GM21390 (cell line): ENCODE results near the gene SLC6A16.
A peak's percentile ranks its signal among the peaks of the same experiment; 100 is the strongest.
"Not testable (repeated sequence)": the region's sequence is repeated elsewhere in the genome, so short reads cannot be mapped to it uniquely, and the experiment has no call there.

Source experiments
- ATAC-seq: cut with Tn5 transposase; IDR thresholded peaks from one replicate; pipeline ENCODE4 v1.9.1; 2021; ENCODE audit not compliant: unreplicated experiment

Gene SLC6A16

DNA sequence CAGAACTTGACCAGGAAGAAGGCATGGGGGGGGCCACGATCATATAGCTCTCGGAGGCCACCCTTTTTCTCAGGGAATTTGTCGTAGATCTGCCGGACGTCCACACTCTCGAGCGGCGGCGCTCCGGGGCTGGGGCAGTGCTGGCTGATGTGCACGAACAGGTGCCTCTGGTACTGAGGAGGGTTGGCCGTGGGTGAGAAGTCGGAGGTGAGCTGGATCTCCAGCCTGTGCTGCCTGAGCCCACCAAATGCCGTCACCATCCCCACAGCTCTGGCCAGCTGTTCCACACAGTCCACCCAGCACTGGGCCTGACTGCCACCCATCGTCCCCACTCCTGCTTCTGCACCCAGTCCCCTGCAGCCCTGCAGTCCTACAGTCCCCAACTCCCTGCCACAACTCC, 22.2 kb upstream of the SLC6A16 start:
- ATAC-seq, result no peak

DNA sequence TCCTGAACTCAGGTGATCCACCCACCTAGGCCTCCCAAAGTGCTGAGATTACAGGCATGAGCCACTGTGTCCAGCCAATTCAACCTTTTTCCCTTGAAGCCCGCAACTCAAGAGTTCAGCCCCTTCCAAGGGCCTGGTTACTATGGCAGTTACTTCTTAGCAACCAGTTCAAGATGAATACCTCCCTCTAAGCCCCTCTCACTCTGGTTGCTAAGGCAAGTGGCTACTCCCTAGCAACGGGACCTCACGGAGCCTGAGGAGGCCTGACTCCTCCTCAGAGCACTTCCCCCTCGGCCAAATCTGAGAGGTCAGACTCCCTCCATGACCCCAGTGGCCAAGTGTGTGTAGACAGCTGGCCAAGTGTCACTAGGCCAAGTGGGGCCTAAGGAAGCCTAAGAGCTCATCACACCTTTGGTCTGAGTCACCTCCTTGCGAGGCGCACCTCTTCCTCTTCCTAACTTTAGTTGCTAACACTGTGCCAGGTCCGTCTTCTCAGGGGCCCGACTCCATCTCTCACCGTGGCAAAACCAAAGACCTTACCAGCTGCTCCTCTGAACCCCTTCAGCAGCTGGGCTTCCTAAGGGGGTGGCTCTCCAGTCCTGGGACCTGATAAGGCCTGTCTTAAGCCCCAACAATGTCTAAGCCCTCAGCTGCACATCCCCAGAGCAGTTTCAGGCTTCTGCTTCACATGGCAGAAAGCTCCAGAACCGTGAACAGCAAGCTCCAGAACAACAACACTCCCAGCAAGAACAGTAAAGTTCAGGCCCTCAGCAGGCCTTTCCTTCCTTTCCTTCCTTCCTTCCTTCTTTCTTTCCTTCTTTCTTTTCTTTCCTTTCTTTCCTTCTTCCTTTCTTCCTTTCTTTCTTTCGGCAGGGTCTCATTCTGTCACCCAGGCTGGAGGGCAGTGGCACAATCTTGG, 19.8 kb upstream of the SLC6A16 start:
- no peak for ATAC-seq

DNA sequence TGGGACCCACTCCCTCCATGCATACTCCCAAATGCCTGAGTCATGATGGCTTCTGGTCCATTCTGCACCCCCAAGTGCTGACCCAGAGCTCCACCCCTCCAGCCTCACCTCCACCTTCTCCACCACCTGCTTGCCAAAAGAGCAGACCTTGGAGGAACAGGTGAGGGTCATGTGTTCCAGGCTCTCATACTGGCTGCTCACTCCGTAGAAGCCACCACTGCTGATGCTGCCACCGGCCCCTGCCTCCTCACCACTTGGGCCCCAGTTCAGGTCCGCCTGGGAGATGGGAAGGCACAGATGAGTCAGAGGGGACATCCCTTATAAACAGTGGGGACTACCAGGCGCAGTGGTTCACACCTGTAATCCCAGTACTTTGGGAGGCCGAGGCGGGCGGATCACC, 18.1 kb upstream of the SLC6A16 start:
- no peak for ATAC-seq

DNA sequence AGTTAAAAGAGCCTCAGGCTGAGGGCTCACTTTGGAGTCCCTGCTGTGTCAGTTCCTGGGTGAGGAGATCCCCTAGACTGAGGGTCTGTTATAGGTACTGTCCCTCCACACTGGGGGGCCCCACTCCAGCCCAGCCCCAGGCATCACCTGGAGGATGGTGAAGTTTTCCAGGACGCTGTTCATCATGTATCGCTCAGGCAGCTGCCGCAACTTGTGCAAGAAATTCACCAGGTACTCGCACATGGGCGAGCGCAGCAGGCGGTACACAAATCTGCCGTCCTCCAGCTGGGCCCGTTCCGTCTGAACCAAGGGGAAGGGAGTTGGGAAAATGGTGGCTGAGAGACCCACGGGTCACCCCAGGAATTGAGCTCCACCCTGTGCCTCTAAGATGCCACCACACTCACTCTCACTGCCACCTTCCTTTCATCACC, 17.3 kb upstream of the SLC6A16 start:
- ATAC-seq, result no peak

DNA sequence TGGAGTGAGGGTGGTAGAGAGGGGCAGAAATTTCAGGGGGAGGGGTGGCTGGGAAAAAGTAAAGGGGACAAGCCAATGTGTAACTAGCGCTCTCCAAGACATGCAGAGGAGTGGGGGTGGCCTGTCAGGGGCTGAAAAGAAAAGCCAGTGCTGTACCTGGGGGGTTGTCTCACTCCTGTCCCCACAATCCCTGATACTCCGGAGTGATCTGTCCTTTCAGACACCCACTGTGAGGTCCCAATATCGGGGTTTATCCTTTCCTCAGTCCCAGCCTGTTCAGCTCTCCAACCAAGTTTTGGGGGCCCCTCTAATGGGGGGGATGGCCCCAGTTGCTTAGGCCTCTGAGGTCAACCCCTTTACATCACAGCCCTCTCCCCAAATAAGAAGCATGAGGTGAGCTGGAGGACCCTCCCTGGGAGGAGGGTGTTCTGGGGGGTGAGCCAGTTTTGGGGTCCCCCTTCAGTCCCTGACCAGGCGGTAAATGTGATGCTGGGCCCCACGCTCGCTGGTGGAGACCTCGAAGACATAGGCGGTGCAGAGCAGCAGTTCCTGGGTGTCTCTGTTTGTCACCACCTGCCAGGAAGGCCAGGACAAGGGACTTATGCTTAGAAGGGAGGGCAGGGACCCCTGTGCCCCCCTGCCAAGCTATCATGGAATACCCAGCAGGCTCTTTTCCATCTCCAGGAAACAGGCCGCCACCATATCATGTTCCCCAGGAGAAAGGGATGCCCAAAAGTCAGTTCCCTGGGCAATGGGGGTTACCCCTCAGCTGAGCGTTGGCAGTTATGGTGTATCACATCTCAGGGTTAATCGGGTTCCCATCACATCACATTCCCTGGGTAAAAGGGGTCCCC, 16.1 kb upstream of the SLC6A16 start:
- no peak for ATAC-seq

DNA sequence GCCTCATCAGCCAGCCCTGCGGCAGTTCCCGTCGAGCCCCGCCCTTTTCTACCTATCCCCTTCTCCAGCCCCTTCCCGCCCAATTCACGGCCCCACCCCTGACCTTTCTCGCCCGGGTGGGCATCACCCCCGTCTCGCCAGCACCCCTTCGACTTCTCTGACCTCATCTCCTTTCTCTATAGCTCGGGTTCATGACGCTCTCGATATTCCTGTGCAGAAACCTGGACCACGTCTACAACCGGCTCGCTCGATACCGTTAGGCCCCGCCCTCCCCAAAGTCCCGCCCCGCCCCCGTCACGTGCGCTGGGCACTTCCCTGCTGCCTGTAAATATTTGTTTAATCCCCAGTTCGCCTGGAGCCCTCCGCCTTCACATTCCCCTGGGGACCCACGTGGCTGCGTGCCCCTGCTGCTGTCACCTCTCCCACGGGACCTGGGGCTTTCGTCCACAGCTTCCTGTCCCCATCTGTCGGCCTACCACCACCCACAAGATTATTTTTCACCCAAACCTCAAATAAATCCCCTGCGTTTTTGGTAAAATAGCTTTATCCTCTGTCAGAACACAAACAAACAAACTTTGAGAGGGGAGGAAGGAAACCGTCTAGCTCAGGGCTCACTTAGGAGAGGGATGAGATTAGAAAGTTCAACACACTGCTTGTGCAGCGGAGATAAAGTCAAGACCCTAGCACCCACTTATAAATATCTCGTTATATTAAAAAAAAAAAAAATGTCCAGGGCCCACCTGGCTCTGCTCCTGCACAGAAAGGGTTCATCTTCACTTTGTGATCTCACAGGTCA, 15.3 kb upstream of the SLC6A16 start:
- peak; percentile 48 for ATAC-seq

DNA sequence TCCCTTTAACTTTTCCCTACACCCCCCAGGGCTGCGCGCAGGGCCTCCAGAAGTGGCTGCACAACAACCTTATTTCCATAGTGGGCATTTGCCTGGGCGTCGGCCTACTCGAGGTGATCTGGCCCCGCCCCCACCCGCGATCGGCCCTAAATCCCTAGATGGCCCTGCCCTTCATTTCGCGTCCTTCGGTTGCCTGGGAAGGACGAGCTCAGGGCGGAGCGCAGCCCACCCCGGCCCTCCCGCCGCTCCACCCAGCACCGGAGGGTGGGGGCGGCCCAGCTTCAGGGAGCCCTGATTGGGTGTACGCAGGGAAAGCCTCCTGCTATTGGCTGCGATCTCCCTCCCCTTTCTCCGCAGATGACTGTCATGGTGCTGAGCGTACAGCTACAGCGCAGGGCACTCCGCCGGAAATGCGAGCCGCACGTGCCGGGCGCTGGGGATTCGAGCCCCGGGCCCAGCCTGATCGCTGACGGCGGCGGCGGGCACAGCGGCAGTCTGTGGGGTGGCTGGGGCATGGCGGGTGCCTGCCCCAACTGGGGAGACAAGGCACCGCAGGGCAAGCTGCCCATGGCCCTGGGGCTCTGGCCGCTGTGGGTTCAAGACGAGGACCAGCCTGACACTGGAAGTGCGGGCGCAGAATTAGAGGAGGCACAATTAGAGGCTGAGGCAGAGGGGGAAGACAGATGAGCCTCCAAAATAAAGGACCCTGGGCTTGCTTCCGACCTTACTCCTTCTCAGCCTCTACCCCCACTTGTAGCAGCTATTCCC, 14.5 kb upstream of the SLC6A16 start:
- ATAC-seq, result no peak

DNA sequence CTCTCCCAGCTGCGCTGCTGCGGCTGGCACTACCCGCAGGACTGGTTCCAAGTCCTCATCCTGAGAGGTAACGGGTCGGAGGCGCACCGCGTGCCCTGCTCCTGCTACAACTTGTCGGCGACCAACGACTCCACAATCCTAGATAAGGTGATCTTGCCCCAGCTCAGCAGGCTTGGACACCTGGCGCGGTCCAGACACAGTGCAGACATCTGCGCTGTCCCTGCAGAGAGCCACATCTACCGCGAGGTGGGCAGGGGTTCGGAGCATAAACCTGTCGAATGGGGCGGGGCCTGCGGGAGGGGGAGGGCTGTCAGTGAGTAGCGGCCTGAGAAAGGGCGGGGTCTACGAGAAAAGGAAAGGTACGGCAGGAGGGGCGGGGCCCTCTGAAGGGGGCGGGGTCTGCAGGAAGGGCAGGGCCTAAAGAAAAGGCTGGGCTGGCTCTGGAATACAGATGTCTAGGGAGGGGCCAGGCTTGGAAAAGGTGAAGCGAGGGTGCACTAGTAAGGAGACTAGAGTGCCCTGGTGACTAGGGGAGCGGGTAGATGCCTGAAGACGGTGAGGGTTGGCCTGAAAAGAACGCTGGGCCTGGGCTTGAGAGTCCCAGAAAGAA, 13.8 kb upstream of the SLC6A16 start:
- ATAC-seq, result no peak

DNA sequence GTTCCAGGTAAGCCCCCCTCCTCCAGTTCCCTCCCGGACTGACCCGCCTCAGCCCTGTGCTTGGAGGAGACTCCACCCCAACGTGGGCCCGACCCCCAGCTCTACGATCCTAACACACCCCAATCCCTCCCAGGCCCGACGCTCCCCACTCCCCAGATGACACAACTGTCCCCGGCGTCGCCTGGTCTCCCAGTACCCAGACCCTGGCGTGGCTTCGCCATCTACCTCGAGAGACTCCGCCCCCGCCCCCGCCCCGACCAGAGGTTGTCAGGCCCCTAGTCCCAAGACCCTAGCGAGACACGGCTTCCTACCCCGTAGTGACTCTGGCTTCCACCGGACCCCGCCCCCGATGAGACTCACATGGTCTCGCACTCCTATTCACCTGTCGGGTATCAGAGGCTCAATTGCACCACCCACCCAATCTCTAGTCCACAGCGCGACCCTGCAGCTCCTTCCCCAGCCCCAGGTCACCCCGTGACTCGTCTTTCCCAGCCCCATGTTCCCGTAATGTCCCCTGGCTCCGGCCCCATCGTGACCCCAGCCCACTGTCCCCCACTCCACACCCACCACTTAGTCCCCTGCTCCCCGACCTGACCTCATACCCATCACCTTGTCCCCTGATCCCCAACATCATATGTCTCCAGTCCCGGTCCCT, 13.2 kb upstream of the SLC6A16 start:
- ATAC-seq, result no peak

DNA sequence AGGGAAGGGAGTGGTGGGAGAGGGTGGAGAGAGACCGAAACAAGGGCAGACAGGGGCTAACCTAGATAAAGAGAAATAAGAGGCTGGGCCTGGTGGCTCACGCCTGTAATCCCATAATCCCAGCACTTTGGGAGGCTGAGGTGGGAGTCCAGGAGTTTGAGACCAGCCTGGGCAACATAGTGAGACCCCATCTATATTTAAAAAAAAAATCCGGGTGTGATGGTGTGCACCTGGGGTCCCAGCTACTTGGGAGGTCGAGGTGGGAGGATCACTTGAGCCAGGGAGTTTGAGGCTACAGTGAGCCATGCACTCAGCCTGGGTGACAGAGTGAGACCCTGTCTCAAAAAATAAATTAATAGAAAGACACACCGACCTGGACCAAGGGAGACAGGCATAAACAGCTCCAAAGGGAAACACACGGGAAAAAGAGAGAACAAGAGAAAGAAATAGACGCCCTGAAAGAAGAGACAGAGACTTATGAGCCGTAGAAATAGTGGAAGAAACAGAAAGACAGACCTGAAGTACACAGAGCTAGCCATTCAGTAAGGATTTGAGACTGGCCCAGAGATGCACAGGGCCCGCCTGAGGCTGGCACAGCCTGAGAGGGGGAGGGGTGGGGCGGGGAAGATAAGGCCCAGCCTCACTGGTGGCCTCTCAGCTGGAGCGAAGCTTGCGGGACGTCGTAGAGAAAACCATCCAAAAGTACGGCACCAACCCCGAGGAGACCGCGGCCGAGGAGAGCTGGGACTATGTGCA, 12.5 kb upstream of the SLC6A16 start:
- ATAC-seq, result no peak

DNA sequence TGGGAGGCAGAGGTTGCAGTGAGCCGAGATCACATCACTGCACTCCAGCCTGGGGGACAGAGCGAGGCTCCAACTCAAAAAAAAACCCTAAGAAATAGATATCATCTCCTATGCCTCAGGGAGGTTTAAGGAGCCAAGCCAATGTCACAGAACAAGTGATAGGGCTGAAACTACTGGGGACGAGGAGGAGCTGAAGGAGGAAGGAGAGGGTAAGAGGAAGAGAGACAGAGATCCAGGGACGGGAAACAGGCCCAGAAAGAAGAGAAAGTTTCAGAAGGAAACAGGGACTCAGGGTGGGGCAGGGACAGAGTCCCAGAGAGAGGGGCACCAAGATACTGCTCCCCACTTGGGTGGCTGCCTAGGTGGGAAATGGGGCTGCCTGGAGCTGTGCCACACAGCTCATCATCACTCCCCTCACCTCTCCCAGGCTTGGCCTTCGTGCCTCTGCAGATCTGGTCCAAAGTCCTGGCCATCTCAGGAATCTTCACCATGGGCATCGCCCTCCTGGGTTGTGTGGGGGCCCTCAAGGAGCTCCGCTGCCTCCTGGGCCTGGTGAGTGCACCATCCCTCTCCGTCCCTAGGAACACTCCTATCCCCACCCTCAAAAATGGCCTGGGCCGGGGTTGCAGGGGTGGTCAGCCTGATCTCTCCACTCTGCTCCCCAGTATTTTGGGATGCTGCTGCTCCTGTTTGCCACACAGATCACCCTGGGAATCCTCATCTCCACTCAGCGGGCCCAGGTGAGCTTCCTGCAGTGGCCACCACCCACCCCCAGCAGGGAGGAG, 11.7 kb upstream of the SLC6A16 start:
- no peak for ATAC-seq

DNA sequence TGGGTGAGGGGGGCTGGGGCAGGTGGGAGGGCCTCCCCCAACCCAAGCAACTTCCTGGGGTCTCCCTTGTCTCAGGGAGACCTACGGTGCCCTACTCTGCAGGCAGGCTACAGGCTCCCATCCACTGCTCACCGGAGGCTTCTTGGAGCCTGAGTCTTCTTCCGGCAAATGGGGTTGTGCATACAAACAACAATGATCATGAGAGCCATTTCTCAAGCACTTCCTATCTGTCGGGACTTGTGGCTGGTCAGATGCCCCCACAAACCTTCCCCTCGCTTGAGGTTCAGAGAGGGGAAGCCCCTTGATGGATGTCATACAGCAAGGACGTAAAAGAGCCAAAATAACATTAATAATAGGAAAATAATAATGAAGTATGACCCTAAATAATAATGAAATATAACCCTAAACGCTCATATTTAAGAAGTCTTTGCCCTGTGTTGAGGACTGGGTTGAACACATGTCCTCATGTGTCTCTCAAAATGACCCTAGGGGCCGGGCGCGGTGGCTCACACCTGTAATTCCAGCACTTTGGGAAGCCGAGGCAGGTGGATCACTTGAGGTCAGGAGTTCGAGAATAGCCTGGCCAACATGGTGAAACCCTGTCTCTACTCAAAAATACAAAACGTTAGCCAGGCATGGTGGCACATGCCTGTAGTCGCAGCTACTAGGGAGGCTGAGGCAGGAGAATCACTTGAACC, 10.9 kb upstream of the SLC6A16 start:
- ATAC-seq, result no peak

DNA sequence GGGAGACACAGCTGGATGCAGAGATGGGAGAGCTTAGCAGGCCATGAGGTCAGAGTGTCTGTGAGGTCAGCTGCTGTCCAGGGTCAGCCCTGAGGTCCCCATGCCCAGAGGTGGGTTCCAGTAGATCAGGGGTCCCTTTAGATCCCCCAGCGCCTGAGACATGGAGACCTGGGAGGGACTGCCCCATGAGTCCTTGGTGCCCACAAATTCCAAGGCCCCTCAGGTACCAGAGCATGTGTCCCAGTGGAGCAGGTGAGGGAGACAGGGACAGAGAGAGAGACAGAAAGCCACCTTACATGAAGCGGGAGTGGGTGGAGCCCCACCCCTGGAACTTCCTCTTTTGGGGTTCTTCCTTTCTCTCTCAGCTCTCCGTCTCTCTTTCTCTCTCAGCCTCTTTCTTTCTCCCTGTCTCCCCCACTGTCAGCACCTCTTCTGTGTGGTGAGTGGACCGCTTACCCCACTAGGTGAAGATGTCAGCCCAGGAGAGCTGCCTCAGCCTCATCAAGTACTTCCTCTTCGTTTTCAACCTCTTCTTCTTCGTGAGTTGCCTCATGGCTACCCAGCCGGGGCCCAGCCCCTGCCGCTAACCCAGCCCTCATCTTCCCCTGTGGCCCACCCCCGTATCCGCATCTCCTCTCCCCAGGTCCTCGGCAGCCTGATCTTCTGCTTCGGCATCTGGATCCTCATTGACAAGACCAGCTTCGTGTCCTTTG, 10.2 kb upstream of the SLC6A16 start, which contains the start of gene CD37:
Gene CD37, plus strand, starts transcription at position 336 of the 713 bp plus-strand sequence. Its CDS starts 135 bp downstream, at position 471.
- ATAC-seq, result no peak

DNA sequence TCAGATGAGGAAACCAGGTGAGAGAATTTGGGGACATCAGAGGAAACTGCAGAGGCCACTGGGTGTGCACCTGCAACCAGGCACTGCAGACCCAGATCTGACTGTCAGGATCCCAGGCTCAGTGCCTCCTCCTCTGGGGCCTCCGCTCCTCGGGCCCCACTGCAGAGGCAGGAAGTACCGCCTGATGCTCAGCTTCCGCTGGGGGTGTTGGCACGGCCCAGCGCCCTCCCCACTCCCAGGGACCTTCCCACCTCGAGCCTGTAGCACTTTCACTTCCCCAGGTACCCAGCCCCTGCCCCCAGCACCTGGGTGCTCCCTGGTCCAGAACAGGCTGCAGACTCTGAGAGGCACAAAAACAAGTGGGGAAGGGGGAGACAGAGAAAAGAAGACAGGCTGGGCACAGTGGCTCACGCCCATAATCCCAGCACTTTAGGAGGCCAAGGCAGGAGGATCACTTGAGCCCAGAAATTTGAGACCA, 8.9 kb upstream of the SLC6A16 start:
- ATAC-seq, result no peak

DNA sequence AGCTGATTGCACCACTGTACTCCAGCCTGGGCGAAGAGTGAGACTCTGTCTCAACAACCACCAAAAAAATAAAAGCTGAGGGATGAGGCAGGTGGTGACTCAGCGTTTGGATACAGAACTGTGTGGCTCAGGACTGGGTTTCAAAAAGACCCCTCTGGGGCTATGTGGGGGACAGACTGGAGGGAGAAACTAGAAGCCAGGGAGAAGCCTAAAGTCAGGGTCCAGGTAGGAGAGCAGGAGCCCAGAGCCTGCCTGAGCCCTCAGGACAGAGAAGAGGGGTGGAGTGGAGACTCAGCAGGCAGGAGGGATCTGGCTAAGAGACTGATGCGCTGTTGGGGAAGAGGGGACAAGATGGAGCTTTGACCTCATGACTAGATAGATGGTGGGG, 8.4 kb upstream of the SLC6A16 start:
- ATAC-seq, result no peak

DNA sequence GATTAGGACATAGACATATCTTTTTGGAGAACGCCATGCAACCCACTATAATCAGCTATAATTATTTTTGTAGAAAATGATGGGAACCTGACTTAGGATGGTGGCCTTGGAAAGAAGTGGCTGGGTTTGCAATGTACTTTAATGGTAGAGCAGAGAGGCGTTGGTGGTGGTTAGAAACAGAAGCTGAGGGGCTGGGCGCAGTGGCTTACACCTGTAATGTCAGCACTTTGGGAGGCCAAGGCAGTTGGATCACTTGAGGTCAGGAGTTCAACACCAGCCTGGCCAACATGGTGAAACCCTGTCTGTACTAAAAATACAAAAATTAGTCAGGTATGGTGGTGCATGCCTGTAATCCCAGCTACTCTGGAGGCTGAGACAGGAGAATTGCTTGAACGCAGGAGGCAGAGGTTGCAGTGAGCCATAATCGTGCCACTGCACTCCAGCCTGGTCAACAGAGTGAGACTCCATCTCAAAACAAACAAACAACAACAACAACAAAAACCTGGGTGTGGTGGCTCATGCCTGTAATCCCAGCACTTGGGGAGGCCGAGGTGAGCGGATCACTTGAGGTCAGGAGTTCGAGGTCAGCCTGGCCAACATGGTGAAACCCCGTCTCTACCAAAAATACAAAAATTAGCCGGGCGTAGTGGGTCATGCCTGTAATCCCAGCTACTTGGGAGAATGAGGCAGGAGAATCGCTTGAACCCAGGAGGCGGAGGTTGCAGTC, 7.9 kb upstream of the SLC6A16 start:
- not testable (repeated sequence) for ATAC-seq
